ENCODE results near the gene CAMKV. TPM values are rescaled to one million over a fixed set of nuclear protein-coding genes. Genes with fewer than 3 reads are reported as not detected.

The CAMKV gene
- total RNA-seq, 1 donor = not detected

DNA sequence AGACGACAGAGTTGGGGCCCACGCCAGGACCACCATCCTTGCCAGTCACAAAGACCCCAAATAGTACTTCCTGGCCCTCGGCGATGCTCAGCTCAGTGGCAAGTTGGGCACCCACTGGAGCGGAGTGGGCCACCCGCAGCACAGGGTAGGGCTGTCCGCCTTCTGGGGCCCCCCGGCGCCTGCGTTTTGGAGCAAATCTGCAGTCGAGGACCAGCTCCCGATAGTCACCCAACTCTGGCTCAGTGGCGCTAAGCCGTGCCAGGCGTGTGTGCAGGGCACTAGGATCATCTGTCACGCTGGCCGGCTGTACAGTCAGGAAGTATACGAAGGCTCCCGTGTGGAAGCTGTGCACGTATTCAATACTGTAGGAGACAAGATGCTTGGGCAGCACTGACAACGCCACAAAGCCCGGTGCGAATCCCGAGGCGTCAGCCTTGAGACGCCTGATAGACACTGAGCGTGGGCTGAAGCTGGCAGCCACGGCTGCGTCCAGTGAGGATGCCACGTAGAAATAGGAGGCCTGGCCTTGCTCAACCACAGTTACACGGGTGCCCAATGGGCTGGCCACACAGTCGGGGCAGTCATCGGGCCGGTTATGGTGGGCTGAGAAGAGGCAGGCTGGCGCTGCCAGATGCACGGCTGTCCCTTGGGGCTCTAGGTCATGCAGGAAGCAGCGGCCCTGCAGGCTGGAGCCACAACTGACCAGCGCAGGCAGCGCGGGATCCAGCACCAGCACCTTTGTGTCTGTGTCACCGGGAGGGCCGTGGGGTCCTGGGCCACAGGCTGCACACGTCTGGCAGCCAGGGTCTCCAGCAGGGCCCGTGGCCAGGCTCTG lies 33.0 kb upstream of the CAMKV start:
- Histone ChIP-seq H3K36me3 (ENCODE audit: insufficient read depth, low read length) (no peaks in the 10 kb centered on the region), H3K4me1 (ENCODE audit: insufficient read depth, low read length) (peaks cover 17% of the 10 kb centered on the region), H3K4me3 (ENCODE audit: insufficient read depth, low read length) (no peak overlapping the region), H3K4me2 (ENCODE audit: insufficient read depth, low read length) (no peak overlapping the region), H3K27ac (ENCODE audit: low read depth, low read length) (no peak overlapping the region), H3K27me3 (ENCODE audit: insufficient read depth, low read length) (no peaks in the 10 kb centered on the region), H3K9me3 (ENCODE audit: low read depth, low read length) (no peaks in the 10 kb centered on the region), H3K79me2 (ENCODE audit: insufficient read depth, low read length) (no peaks in the 10 kb centered on the region), H4K20me1 (ENCODE audit: insufficient read depth, low read length) (no peaks in the 10 kb centered on the region), H2AFZ (ENCODE audit: low read length) (no peak overlapping the region)
- DNase-seq (ENCODE audit: insufficient read length, low spot score, missing footprints) = peak; percentile 85
- TF ChIP-seq, protein P1, sequence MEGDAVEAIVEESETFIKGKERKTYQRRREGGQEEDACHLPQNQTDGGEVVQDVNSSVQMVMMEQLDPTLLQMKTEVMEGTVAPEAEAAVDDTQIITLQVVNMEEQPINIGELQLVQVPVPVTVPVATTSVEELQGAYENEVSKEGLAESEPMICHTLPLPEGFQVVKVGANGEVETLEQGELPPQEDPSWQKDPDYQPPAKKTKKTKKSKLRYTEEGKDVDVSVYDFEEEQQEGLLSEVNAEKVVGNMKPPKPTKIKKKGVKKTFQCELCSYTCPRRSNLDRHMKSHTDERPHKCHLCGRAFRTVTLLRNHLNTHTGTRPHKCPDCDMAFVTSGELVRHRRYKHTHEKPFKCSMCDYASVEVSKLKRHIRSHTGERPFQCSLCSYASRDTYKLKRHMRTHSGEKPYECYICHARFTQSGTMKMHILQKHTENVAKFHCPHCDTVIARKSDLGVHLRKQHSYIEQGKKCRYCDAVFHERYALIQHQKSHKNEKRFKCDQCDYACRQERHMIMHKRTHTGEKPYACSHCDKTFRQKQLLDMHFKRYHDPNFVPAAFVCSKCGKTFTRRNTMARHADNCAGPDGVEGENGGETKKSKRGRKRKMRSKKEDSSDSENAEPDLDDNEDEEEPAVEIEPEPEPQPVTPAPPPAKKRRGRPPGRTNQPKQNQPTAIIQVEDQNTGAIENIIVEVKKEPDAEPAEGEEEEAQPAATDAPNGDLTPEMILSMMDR (IDR thresholded peaks at IDR 0.05; ENCODE audit: extremely low read depth, low read depth, low read length) = no peak

DNA sequence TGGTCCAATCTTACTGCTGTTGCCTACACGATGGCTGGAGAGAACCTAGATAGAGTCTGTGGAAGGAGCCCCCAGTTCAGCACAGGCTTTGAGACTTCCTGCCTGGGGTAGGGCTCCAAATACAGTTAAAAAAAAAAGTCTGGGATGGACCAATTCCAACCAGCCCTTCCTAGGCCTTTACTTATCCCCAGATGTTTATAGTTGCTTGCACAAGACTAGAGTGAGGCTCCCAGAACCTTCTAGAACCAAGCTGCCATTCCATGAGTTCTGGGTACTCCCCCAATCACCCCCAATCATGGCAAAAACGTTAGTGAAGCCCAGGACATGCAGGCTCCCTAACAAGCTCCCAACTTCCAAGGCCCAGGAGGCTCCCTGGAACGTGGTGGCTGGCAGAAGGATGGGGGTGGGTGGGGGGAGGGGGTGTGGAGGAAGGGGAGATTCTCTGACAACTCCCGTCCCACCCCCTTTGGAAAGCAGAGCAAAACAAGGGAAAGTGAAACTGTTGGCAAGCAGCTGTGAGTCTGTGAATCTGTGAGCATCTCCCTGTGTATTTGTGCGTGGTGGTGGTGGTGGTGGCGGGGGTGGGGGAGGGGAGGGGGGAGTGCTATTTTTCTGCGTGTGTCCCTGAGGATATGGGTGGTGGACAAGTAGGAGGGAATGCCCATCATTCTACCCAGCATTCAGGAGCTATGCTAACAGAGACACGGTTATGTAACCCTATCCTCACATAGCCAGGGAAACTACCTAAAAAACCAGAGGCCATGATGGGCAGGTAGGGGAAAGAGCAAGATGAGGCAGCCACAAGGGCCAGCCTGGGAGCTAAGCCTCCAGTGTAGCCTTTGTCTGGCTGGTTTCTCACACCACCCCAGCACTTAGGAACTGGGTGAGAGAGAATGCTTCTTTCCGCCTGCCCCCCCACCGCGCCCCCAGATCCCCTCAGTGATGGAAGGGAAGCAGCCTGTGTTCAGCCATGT lies 31.9 kb upstream of the CAMKV start:
- Histone ChIP-seq H2AFZ (ENCODE audit: low read length) (no peak overlapping the region), H3K27me3 (ENCODE audit: insufficient read depth, low read length) (no peaks in the 10 kb centered on the region), H3K79me2 (ENCODE audit: insufficient read depth, low read length) (no peaks in the 10 kb centered on the region), H3K36me3 (ENCODE audit: insufficient read depth, low read length) (no peaks in the 10 kb centered on the region), H3K4me3 (ENCODE audit: insufficient read depth, low read length) (no peak overlapping the region), H3K27ac (ENCODE audit: low read depth, low read length) (no peak overlapping the region), H4K20me1 (ENCODE audit: insufficient read depth, low read length) (no peaks in the 10 kb centered on the region), H3K4me2 (ENCODE audit: insufficient read depth, low read length) (no peak overlapping the region), H3K9me3 (ENCODE audit: low read depth, low read length) (no peaks in the 10 kb centered on the region), H3K4me1 (ENCODE audit: insufficient read depth, low read length) (peaks cover 17% of the 10 kb centered on the region)
- TF ChIP-seq, protein P1 (IDR thresholded peaks at IDR 0.05; ENCODE audit: extremely low read depth, low read depth, low read length) = no peak
- peak; percentile 82 for DNase-seq (ENCODE audit: insufficient read length, low spot score, missing footprints)

DNA sequence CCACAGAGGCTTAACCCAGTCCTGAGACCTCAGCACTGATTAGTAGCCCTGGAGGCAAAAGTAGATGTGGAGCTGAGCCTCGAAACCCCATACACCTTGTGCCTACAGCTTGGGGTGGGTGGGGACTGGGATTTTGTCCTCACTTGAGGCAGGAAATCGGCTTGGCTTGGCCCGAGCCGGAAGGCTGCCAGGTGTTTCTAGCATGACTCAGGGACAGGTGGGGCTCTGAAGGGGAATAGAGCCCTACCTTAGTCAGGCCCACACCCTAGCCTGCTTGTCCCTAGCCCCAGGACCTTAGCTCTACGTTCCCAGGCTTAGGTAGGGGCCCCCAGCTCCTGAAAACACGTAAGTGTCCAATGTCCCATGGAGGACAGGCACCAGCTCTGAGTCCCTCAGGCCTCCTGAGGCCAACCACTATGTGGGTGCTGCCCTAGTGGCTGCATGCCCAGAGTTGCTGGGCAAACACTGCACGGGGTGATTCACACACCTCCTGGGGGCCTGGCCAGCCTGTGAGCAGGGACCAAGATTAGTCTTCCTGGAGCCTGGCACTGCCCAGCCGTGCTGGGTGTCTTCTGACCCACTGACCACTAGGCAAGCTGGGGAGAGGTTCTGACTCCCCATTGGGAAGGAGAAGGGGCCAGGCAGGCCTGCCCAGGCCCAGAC lies 30.9 kb upstream of the CAMKV start:
- Histone ChIP-seq H3K4me1 (ENCODE audit: insufficient read depth, low read length) (peaks cover 11% of the 10 kb centered on the region), H3K9me3 (ENCODE audit: low read depth, low read length) (no peaks in the 10 kb centered on the region), H3K79me2 (ENCODE audit: insufficient read depth, low read length) (no peaks in the 10 kb centered on the region), H3K36me3 (ENCODE audit: insufficient read depth, low read length) (no peaks in the 10 kb centered on the region), H2AFZ (ENCODE audit: low read length) (no peak overlapping the region), H3K4me3 (ENCODE audit: insufficient read depth, low read length) (no peak overlapping the region), H3K27me3 (ENCODE audit: insufficient read depth, low read length) (no peaks in the 10 kb centered on the region), H3K27ac (ENCODE audit: low read depth, low read length) (no peak overlapping the region), H3K4me2 (ENCODE audit: insufficient read depth, low read length) (no peak overlapping the region), H4K20me1 (ENCODE audit: insufficient read depth, low read length) (no peaks in the 10 kb centered on the region)
- TF ChIP-seq, protein P1 (IDR thresholded peaks at IDR 0.05; ENCODE audit: extremely low read depth, low read depth, low read length) = no peak
- DNase-seq (ENCODE audit: insufficient read length, low spot score, missing footprints) = peak; percentile 99
